GM19328 (cell line): Measurements from ENCODE around the gene MON1B.
"Not testable (repeated sequence)": the region's sequence is repeated elsewhere in the genome, so short reads cannot be mapped to it uniquely, and the experiment has no call there.

Experiments
- ATAC-seq: cut with Tn5 transposase; IDR thresholded peaks from one replicate; pipeline ENCODE4 v1.9.1; 2021; ENCODE audit warnings: mild to moderate bottlenecking, moderate library complexity; ENCODE audit not compliant: unreplicated experiment

The MON1B gene

DNA sequence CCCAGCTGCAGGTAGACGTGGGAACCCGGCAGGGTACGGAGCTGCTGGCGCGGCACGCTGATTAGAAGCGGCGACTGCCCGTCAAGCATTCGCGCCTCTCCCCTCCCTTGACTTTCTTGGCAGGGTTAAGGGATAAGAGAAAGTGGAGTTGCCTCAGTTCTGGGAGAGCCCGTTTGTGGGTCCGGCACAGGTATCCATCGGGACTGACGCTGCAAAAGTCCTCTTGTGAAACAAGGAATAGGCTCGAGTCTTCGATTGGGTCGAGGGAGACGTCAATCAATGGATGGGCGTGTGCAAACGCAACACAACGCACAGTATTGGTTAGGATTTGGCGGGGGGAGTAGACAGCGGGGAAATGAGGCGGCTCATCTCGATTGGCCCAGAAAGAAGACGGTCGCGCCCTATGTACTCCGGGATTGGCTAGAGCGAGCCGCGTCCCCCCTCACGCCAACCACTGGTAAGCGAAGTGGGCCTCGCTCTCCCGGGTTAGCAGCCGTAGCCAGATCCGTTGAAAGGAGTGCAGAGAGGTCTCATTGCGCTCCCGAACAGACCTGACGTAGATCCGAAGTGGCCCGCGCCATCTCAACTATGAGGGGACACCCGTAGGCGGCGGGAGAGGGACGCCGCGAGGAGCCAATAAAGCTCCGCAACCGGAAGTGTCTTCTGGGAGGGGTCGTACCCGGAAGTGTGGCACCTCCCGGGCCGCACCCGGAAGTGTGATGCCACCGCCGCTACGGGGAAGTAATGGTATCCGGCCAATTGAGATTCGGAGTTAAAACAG lies at the start of gene MON1B:
MON1B (plus strand) TSS at position 713 of the 781 bp plus-strand sequence. CDS start 296 bp downstream, outside the sequence.
- peak; percentile 95 for ATAC-seq

DNA sequence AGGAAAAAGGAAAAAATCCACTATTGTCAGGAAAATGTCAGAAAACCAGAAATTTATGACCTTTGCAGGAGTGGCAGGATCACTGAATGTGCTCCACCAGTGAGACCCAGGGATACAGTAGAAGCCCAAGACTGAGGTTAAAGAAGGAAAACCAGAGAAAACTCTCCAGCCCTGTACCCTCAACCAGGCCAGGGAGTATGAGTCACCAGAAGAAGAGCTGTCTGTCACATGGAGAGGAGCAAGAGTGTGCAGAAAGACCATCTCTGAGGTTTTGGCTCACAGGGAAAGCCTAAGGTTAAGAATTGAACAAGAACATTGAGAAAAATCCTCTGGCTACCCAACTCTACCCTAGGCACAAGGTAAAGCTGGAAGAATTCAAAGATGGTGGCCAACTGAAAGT lies 47.6 kb upstream of the MON1B start:
- ATAC-seq: no peak

GRCh38 chr16:77148121-77148520 lies 42.9 kb upstream of the MON1B start:
- ATAC-seq: no peak

GRCh38 chr16:77157346-77158058 lies 33.5 kb upstream of the MON1B start:
- no peak for ATAC-seq

DNA sequence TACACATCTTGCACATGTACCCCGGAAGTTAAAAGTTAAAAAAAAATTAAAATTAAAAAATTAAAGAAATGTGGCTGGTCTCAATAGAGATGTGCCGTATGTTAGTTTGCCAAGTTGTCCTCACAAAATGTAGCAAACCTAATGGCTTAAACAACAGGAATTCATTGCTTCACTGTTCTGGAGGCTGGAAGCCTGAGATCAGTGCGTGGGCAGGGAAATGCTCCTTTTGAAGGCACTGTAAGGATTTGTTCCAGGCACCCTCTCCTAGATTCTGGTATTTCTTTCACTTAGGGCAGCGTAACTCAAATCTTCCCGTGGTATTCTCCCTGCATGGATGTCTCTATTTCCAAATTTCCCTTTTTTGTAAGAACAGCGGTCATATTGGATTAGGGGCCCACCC lies 32.7 kb upstream of the MON1B start:
- no peak for ATAC-seq

DNA sequence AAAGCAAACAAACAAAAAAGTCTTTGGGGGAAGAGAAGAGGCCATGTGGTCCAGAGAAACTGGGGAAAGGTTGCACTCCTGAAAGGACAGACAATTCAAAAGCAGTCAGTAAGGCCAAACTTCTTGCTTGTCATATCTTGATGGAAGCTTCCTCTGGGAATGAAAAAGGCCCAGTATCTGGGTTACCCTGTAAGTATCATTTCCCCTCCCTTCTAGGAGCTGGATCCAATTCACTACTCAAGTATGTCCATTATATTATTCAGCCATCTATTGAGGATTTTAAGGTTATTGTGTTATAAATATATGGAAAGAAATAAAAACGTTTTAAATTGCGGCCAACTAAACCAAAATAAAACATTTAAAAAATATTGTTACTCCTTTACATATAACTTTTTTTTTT lies 26.0 kb upstream of the MON1B start:
- ATAC-seq: no peak

DNA sequence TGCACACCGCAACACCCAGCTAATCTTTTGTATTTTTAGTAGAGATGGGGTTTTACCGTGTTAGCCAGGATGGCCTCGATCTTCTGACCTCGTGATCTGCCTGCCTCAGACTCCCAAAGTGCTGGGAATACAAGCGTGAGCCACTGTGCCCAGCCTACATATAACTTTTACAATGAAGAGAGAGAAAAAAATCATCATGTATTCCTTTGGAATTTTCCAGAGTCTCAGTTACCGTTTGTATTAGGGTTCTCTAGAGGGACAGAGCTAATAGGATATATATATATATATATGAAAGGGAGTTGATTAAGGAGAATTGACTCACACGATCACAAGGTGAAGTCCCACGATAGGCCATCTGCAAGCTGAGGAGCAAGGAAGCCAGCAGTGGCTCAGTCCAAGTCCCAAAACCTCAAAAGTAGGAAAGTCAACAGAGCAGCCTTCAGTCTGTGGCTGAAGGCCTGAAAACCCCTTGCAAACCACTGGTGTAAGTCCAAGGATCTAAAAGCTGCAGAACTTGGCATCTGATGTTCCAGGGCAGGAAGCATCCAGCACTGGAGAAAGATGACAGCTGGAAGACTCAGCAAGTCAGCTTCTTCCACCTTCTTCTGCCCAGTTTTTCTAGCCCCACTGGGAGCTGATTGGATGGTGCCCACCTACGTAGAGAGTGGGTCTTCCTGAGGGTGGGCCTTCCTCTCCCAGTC lies 25.3 kb upstream of the MON1B start:
- ATAC-seq: not testable (repeated sequence)

DNA sequence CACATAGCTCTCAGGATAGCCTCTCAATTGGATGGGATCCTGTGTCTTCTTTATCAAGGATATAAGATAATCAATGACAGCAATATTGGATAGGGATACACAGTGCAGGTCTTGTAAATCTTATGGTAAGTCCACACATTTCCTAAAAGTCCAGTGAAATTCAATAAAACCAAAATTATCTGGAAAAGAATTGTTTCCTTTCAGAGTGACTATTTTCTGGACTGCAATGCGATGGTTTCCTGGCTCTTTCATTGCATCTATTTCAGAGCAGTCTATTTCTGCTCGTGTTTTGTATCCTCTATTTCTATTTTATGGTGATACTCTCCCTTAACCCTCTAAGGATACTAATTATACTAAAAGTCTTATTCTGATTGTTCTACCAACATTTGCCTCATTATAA lies 24.3 kb upstream of the MON1B start:
- ATAC-seq: no peak

DNA sequence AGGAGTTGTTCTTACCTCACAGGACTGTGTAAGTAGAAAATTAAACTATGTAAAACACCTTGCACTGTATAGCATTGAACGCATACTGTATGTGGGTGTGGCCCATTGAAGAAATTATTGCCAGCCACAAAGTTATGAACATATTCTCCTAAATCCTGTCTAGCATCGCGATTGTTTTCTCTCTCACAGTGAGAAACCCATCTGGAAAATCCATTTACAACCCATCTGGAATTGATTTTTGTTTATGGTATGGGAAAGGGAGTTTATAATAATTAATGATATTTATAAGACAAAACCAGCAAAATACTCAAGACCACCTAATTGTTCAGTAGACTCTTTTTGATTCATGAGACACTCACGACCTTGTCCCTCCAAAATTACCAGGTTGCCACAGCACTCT lies 22.1 kb upstream of the MON1B start:
- ATAC-seq: no peak

GRCh38 chr16:77169650-77170236 lies 21.2 kb upstream of the MON1B start:
- peak; percentile 79 for ATAC-seq

- ATAC-seq: no peak
Measured at GRCh38 chr16:77170805-77171204, 20.2 kb upstream of the MON1B start.

GRCh38 chr16:77171745-77172635 lies 19.0 kb upstream of the MON1B start:
- ATAC-seq: no peak

DNA sequence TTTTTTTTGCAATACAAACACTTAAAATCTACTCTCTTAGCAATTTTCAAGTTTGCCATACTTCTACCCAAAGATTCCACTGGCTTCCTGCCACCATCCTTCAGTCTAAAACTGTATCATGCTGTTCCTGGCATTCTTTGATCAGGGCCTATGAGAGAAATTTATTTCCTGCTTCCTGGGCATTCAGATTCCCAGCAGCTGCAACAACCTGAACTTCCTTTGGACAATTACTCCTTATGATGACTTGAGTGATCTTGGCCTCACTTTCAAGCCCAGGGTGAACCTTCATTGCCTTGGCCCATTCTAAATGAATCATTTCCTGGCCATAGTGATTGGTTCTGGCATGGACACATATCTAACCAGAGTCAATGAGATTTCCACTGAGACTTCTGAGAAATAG lies 18.0 kb upstream of the MON1B start:
- no peak for ATAC-seq

DNA sequence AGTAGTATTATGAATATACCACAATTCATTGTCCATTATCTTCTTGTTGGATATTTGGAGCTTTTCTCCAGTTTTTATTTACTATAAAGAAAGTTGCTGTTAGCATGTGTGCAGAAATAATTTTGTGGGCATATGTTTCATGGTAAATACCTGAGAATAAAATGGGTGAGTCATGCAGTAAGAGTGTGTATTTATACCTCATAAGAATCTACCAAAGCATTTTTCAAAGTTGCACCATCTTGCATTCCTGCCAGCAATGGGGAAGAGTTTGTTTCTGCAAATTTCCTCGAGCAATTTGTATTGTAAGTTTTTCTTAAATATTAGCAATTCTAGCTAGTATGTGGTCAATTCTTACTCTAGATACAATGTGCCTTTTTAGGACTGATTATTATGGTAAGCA lies 7.9 kb upstream of the MON1B start:
- no peak for ATAC-seq

- ATAC-seq: not testable (repeated sequence)
Measured at GRCh38 chr16:77186298-77186697, 4.7 kb upstream of the MON1B start.

- peak; percentile 1 for ATAC-seq
Measured at GRCh38 chr16:77190190-77190477, 856 bp upstream of the MON1B start.

- ATAC-seq: no peak
Measured at GRCh38 chr16:77191259-77191969, 424 bp downstream of the MON1B start.

DNA sequence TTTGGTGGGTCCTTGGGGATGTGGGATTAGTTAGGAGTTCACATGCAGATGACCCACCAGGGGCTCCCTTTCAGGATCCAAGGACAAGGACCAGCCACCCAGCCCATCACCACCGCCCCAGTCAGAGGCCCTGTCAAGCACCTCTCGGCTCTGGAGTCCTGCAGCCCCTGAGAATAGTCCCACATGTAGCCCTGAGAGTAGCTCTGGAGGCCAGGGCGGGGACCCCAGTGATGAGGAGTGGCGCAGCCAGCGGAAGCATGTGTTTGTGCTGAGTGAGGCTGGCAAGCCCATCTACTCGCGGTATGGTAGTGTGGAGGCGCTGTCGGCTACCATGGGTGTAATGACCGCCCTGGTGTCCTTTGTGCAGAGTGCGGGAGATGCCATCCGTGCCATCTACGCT lies 2.4 kb downstream of the MON1B start:
- no peak for ATAC-seq

GRCh38 chr16:77194295-77195231 lies 3.6 kb downstream of the MON1B start:
- no peak for ATAC-seq
